GM23248 (cell line): ENCODE data around the gene SLC6A18.
"Not testable (repeated sequence)": the region's sequence is repeated elsewhere in the genome, so short reads cannot be mapped to it uniquely, and the experiment has no call there.

Experiments
- EZH2 ChIP-seq: fragments of 200-600 bp; sonication (generic); IDR thresholded peaks from 2 replicates; pipeline ENCODE4 v1.6.1; 2018; ENCODE audit warnings: antibody characterized with exemption, mild to moderate bottlenecking; ENCODE audit not compliant: insufficient read depth, poor library complexity, severe bottlenecking
- EZH2phosphoT487 ChIP-seq: fragments of 200-600 bp; sonication (generic); IDR thresholded peaks from 2 replicates; pipeline ENCODE4 v1.6.1; 2018; ENCODE audit warnings: antibody characterized with exemption, moderate library complexity, mild to moderate bottlenecking, low read depth; ENCODE audit not compliant: insufficient read depth

DNA sequence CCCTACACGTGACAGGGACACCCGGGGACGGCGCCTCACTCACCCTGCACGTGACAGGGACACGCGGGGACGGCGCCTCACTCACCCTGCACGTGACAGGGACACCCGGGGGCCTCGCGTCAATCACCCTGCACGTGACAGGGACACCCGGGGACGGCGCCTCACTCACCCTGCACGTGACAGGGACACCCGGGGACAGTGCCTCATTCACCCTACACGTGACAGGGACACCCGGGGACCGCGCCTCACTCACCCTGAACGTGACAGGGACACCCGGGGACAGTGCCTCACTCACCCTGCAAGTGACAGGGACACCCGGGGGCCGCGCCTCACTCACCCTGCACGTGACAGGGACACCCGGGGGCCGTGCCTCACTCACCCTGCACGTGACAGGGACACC, 64.4 kb downstream of the SLC6A18 start:
- not testable (repeated sequence) for TF ChIP-seq EZH2phosphoT487, EZH2
